Ascending aorta (tissue), 2 donors: ENCODE data around the gene SLC6A6. TPM values are rescaled to one million over a fixed set of nuclear protein-coding genes. Genes with fewer than 3 reads are reported as not detected.
"Not testable (repeated sequence)": the region's sequence is repeated elsewhere in the genome, so short reads cannot be mapped to it uniquely, and the experiment has no call there.

Experiments
- DNase-seq, 2 donors: peaks; one replicate each; pipeline ENCODE4 v3.0.0-alpha.2; 2019; ENCODE audit warnings: low spot score in 2 of 2
- H3K27ac ChIP-seq, 2 donors: fragments of 200-600 bp; sonication (generic); one replicate each; pipeline ENCODE4 v1.5.1; 2016 to 2017; ENCODE audit warnings: mild to moderate bottlenecking in 1 of 2
- H3K27me3 ChIP-seq: fragments of 200-600 bp; sonication (generic); one replicate; pipeline ENCODE4 v1.5.1; 2017
- H3K36me3 ChIP-seq, 2 donors: fragments of 200-600 bp; sonication (generic); one replicate each; pipeline ENCODE4 v1.5.1; 2016
- H3K4me1 ChIP-seq, 2 donors: fragments of 200-600 bp; sonication (generic); one replicate each; pipeline ENCODE4 v1.5.1; 2016 to 2017; ENCODE audit warnings: mild to moderate bottlenecking in 1 of 2
- H3K4me3 ChIP-seq, 2 donors: fragments of 200-600 bp; sonication (generic); one replicate each; pipeline ENCODE4 v1.5.1; 2016 to 2017; ENCODE audit warnings: mild to moderate bottlenecking in 1 of 2
- H3K9me3 ChIP-seq, 2 donors: fragments of 200-600 bp; sonication (generic); one replicate each; pipeline ENCODE4 v1.5.1; 2016
- intact Hi-C: fragments of 100-400 bp; cut with DNase I; formaldehyde crosslinking; loops from one replicate; pipeline ENCODE4 v1.15.1; 2023
- total RNA-seq: library from RNA; depleted of rRNA; stranded (reverse); fragments of >200 nt; gene quantifications from one replicate; pipeline ENCODE4 v1.1.0, GENCODE V29; 2016
- TF ChIP-seq, protein P1 (sequence below), 3 experiments: fragments of 200-600 bp in 2 of 3; fragments of 450-650 bp in 1 of 3; sonication (generic) in 2 of 3; IDR thresholded peaks; one replicate each; pipeline ENCODE4 v1.5.1; 2016 to 2019; ENCODE audit warnings: antibody characterized with exemption in 3 of 3, mild to moderate bottlenecking in 1 of 3, moderate library complexity in 1 of 3

Gene SLC6A6
- total RNA-seq, 1 donor from 2014 or later = 78.1 TPM

GRCh38 chr3:14435175-14436014 is 33.0 kb downstream of the SLC6A6 start:
- TF ChIP-seq, protein P1, sequence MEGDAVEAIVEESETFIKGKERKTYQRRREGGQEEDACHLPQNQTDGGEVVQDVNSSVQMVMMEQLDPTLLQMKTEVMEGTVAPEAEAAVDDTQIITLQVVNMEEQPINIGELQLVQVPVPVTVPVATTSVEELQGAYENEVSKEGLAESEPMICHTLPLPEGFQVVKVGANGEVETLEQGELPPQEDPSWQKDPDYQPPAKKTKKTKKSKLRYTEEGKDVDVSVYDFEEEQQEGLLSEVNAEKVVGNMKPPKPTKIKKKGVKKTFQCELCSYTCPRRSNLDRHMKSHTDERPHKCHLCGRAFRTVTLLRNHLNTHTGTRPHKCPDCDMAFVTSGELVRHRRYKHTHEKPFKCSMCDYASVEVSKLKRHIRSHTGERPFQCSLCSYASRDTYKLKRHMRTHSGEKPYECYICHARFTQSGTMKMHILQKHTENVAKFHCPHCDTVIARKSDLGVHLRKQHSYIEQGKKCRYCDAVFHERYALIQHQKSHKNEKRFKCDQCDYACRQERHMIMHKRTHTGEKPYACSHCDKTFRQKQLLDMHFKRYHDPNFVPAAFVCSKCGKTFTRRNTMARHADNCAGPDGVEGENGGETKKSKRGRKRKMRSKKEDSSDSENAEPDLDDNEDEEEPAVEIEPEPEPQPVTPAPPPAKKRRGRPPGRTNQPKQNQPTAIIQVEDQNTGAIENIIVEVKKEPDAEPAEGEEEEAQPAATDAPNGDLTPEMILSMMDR (IDR thresholded peaks at IDR 0.05) = no peak
- intact Hi-C loops = no loop called here
- Histone ChIP-seq H3K27me3 (no peaks in the 10 kb centered on the region), H3K4me1 (peaks cover 28 to 37% of the 10 kb centered on the region in 2 donors), H3K9me3 (no peaks in the 10 kb centered on the region), H3K36me3 (no peaks in the 10 kb centered on the region), H3K27ac (peak overlapping the region; percentile 6 to 82), H3K4me3 (no peak overlapping the region)
- DNase-seq = no peak

GRCh38 chr3:14436954-14437281 is 34.5 kb downstream of the SLC6A6 start:
- peaks cover 24 to 26% of the 10 kb centered on the region in 2 donors for H3K4me1 ChIP-seq
- TF ChIP-seq, protein P1 (IDR thresholded peaks at IDR 0.05) = no peak
- no peak overlapping the region for H3K4me3 ChIP-seq
- no peaks in the 10 kb centered on the region for H3K27me3 ChIP-seq
- intact Hi-C loops = no loop called here
- no peak for DNase-seq
- H3K27ac ChIP-seq = no peak overlapping the region
- H3K9me3 ChIP-seq = no peaks in the 10 kb centered on the region
- no peaks in the 10 kb centered on the region for H3K36me3 ChIP-seq

GRCh38 chr3:14437705-14438104 is 35.3 kb downstream of the SLC6A6 start:
- H3K4me1 ChIP-seq = peaks cover 22 to 23% of the 10 kb centered on the region in 2 donors
- H3K9me3 ChIP-seq, H3K27ac ChIP-seq, H3K4me3 ChIP-seq, DNase-seq, H3K36me3 ChIP-seq, H3K27me3 ChIP-seq, intact Hi-C loops: not testable (repeated sequence)

- H3K4me1 ChIP-seq = peaks cover 20 to 22% of the 10 kb centered on the region in 2 donors
- H3K27me3 ChIP-seq = no peaks in the 10 kb centered on the region
Observed at GRCh38 chr3:14438262-14438661, 35.9 kb downstream of the SLC6A6 start.

DNA sequence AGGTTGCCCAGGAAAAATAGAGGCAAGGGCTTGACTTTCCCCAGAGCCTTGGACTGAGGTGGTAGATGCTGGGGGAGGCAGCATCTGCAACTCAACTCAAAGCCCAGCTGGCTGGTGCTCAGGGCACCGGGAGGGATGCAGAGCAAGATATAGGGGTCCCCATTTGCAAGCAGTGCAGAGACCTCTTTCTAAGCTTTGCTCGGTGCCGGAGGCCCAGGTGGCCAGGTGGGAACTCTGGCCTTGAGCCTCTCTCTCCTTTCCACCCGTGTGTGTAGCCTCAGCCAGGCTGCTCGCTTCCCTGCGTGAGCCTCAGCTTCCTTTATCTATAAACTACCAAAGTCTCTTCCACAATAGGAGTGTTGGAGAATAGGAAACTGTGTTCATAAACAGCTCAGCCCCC is 36.5 kb downstream of the SLC6A6 start:
- no peak for DNase-seq
- H3K4me1 ChIP-seq = peaks cover 17 to 22% of the 10 kb centered on the region in 2 donors
- H3K36me3 ChIP-seq = no peaks in the 10 kb centered on the region
- no peaks in the 10 kb centered on the region for H3K27me3 ChIP-seq
- H3K9me3 ChIP-seq = no peaks in the 10 kb centered on the region
- intact Hi-C loops = no loop called here
- no peak overlapping the region for H3K27ac ChIP-seq
- H3K4me3 ChIP-seq = no peak overlapping the region
- TF ChIP-seq, protein P1 (IDR thresholded peaks at IDR 0.05) = no peak

More at GRCh38 chr3:14438262-14438661, 35.9 kb downstream of the SLC6A6 start:
- no peak for DNase-seq
- Histone ChIP-seq H3K27ac (no peak overlapping the region), H3K36me3 (no peaks in the 10 kb centered on the region), H3K4me3 (no peak overlapping the region), H3K9me3 (no peaks in the 10 kb centered on the region)
- intact Hi-C loops = no loop called here
- TF ChIP-seq, protein P1 (IDR thresholded peaks at IDR 0.05) = no peak

DNA sequence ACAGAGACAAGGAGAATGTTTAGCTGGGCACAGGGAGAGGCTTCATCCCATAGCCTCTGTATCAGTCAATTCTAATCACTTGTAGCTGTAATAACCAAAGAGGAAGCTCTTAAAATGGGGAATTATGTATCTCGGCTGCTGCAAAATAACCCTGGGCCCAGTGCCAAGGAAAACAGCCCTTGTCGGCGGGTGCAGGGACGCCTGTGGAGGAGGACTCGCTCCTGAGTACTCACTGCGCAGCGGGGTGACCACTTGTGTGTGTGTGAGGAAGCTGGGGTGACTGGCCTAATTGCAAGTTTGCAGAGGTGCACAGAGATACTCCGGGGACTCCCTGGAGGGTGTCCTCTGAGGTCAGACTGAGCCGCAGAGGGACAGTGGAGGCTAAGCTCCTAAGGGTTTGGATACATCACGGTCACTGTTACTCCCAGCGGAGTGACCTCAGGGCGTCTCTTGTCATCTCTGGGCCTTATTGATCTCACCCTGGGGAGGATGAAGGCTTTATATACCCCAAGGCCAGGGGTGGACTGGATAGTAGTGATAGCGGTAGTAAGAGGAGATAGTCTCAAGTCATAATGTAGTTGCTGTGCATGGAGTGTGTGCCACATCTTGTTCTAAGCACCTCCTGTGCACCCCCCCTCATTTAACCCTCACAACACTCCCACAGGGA is 37.2 kb downstream of the SLC6A6 start:
- intact Hi-C loops = no loop called here
- no peak for DNase-seq

More for the DNA sequence above, 37.2 kb downstream of the SLC6A6 start:
- H3K27me3 ChIP-seq = no peaks in the 10 kb centered on the region
- H3K27ac ChIP-seq = no peak overlapping the region
- TF ChIP-seq, protein P1 (IDR thresholded peaks at IDR 0.05) = no peak
- no peak overlapping the region for H3K4me3 ChIP-seq
- H3K9me3 ChIP-seq = no peaks in the 10 kb centered on the region
- peaks cover 0 to 4% of the 10 kb centered on the region in 2 donors for H3K36me3 ChIP-seq
- H3K4me1 ChIP-seq = peaks cover 10 to 16% of the 10 kb centered on the region in 2 donors
